GM08714 (cell line): ENCODE results near the gene MATK.
A peak's percentile ranks its signal among the peaks of the same experiment; 100 is the strongest.

Experiments
- H3K4me3 ChIP-seq: fragments of 200-500 bp; sonication (Bioruptor generic); 2 replicates; pipeline ENCODE4 v1.5.1; 2014; ENCODE audit warnings: mild to moderate bottlenecking, low read length, inconsistent platforms
- ZNF274 ChIP-seq: IDR thresholded peaks from 2 replicates; pipeline ENCODE4 v1.6.1; 2012; ENCODE audit warnings: mild to moderate bottlenecking, low read depth, low read length

The MATK gene

DNA sequence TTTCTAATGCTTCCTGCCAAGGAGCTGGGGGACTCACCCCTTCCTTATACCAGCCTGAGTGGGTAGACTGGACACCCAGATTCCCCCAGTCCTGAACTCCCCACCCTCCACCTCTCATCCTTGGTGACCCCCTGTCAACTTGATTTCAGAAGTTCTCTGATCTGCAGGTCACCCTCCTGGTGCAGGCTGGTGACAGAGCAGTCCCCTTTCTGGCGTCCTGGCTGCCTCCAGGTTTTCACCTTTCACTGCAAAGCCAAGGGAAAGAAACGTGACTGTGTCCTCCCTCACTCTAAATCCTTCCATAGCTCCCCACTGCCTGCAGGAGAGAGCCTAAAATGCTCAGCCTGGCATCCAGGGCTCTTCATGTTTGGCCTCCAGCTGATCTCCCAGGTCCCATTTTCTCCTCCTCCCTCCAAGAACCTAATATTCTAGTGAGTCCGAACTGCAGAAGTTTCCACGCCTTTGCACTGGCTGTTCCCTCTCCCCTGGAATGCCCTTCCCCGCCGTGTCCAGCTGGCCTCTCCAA is 4.1 kb upstream of the MATK start:
- H3K4me3 ChIP-seq: no peak overlapping the region
- TF ChIP-seq ZNF274: no peak

DNA sequence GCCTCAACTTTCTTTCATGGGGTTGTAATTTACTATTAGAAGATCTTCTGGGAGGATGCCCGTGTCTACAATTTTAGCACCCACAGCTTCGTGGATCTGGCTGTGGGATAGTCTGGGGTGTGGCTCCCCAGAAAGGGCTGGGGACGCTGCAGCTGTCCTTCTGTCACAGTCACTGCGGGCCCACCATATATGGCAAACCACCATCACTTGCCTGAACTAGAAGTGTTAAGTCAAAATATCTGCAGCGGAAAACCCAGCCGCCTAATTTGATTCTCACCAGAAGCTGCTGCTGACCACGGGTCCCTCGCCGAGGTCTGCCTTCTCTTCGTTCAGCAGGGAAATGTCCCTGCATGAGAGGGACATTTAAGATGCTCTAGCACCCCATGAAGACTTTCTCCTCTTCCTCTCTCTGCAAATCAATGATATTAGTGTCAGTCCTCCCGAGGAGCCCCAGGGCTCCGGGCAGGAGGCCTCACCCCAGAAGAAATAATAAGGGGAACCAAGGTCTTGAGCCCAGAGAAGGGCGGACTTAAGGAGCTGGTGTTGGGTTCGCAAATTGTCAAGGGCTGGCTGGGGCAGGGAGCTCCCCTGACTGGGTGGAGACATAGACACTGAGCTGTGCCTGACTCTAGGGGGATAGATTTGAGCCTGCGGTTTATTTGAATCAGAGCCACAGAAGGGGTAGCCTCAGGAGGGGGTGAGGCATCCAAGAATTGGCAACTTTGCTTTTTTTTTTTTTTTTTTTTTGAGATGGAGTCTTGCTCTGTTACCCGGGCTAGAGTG is 3.0 kb upstream of the MATK start:
- no peak for TF ChIP-seq ZNF274
- no peak overlapping the region for H3K4me3 ChIP-seq

DNA sequence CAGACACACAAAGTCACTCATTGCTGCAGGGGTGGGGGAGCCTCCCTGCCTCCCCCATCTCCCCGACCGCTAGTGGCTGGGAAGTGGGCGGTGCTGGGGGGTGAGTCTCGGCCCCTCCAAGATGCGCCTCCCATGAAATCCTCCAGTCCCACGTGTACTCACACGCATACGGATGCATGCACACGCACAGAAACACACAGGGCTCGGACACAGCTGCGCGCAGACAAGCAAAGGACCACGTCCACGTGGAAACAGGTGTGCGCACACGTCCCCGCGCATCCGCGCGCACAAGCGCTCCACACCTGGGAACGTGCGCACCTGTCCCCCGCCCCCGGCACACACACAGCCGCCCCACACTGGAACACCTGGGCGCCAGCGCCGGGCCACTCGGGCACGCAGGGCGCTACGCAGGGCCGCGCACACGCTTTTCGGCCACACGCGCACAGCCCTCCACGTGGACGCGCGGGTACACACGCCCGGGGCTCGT is 687 bp downstream of the MATK start:
- TF ChIP-seq ZNF274: no peak
- H3K4me3 ChIP-seq: peak overlapping the region; percentile 25; the same call in 1 of the 2 replicates

DNA sequence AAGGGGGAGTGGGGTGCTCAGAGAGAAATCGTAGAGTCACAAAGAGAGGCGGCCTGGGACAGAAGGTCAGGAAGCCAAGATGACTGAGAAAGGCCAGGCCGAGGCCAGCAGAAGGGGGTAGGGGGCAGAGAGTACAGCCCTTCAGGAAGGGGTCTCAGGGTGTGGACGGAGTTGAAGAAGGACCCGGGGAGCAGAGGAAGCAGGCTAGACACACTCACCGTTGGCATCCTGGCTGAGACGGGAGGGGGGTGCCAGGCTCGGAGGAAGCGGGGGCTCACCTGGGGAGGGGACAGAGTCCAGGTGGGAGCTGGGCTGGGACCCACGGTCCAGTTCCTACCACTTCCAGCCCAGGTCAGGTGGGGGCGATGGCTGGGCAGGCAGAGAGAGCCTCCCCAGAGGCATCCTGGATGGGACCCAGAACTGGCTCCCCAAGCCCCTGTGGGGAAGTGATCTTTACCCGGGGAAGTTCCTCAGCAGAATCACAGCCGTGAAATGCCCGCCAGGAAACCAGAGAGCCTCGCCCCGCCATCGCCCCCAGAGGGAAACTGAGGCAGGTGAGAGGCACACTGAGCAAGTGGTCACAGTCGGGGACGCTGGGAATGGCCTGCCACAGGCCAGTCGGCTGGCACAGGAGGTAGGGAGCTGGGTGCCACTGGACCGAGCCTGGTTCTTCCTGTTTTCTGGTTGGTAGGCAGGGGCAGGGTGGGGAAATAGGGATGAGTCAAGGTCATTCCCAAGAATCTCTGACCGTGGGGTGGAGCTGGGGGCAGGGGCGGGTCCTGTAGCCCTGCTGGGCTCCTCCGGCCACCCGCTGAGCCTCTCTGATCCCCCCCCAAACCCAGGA is 1.4 kb downstream of the MATK start:
- TF ChIP-seq ZNF274: no peak
- no peak overlapping the region for H3K4me3 ChIP-seq

DNA sequence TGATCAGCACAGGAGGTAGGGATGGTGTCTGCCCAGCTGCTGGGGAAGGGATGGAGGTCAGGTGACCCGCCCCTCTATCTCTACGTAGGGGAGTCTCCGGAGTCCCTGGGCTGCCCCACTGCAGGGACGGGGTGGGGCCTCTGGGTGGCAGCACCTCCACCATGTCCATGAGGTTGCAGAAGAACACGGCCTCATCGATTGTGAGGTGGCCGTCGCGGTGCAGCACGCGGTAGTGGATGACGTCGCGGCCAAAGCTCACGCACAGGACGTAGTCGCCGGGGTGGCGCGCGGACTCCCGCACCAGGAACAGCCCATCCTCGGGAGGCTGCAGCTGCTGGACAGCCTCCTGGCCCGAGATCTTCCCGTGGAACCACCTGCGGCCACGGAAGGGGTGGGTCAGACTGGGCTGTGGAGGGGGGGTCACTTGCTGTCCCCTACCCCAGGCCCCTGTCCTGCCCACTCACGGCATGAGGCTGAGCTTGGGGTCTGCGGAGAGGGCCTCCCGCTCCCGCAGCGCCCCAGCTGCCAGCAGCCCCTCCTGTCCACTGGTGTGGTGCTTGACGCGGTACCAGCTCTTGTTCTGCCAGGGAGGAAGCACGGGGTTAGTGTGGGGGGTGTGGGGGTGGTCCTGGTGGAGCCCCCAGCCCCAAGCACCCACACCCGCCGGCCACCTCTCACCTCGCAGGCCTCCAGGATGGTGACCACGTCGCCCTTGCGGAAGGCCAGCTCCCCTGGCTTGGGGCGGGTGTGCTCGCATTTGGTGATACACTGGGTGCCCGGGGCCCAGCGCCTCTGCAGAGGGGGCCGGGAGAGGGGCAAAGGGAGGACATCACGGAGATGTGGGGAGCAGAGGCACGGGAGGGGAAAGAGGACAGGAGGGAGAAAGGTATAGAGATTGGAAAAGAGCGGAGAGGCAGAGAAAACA is 2.3 kb downstream of the MATK start:
- H3K4me3 ChIP-seq: no peak overlapping the region
- no peak for TF ChIP-seq ZNF274

DNA sequence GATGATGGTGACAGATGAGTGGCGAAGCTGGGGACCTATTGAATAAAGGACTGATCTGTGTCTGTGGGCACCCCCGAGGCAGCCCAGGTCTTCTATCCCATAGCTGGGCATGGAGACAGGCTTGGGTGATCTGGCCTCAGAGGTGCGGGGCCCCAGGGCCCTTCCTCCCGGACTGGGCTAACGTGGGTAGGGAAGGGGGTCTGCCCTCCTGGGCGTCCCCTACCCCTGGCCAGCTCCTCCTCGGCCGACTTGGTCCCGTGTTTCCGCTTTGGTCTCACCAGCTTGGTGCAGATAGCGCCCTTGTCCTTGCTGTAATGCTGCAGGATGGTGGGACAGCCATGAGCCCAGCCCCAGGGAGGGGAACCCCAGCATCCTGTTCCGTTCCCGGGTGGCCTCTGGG is 3.3 kb downstream of the MATK start:
- no peak overlapping the region for H3K4me3 ChIP-seq

DNA sequence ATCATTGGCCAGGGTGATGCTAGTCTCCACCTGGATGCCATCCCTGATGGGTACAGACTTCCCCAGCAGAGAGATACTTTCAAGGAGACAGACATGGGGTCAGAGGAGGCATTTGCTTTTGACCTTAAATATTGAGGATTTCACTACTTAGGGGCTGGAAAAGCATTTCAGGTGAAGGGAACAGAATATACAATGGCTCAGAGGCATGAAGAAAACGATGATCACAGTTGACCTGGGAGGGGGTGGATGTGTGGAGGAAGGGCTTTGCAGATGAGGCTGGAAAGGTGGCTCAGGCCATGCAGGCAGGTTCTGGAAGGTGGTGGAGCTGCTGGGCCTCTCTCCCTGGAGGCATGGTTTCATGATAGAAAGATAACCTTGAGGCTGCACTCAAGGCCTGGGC is 3.9 kb downstream of the MATK start:
- no peak for TF ChIP-seq ZNF274
- no peak overlapping the region for H3K4me3 ChIP-seq

More for the DNA sequence above, 3.3 kb downstream of the MATK start:
- TF ChIP-seq ZNF274: no peak

DNA sequence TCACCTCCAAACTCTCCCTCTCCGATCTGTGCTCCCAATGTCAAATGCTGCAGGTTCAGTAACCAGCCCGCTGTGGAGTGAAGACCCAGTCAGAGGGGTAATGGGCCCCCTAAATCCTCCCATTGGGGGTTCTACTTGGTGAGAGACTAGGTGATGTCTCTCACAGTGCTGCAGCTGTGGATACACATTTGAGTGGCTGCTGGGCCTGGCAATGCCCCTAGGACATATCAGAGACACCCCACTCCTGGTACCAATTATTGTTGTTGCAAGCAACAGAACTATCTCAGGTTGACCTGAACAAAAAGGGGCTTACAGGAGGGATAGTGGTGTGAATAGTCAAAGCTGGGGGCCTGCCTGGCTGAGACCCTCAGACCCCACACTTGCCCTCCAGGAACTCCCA is 4.6 kb downstream of the MATK start:
- no peak overlapping the region for H3K4me3 ChIP-seq
- no peak for TF ChIP-seq ZNF274

DNA sequence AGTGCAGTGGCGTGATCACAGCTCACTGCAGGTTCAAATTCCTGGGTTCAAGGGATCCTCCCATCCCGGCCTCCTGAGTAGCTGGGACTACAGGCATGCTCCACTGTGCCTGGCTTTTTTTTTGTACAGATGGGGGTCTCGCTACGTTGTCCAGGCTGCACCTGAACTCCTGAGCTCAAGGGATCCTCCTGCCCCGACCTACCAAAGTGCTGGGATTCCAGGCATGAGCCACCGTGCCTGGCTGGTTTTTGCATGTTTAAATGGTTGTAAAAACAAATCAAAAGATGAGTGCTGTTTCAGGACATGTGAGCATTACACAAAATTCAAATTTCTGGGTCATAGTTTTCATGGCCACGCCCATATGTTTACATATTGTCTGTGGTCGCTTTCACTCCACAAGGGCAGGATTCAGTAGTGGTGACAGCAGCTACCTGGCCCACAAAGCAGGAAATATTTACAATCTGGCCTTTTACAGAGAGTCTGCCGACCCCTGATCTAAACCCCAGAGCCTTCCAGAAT is 5.3 kb downstream of the MATK start:
- H3K4me3 ChIP-seq: no peak overlapping the region
- TF ChIP-seq ZNF274: no peak

DNA sequence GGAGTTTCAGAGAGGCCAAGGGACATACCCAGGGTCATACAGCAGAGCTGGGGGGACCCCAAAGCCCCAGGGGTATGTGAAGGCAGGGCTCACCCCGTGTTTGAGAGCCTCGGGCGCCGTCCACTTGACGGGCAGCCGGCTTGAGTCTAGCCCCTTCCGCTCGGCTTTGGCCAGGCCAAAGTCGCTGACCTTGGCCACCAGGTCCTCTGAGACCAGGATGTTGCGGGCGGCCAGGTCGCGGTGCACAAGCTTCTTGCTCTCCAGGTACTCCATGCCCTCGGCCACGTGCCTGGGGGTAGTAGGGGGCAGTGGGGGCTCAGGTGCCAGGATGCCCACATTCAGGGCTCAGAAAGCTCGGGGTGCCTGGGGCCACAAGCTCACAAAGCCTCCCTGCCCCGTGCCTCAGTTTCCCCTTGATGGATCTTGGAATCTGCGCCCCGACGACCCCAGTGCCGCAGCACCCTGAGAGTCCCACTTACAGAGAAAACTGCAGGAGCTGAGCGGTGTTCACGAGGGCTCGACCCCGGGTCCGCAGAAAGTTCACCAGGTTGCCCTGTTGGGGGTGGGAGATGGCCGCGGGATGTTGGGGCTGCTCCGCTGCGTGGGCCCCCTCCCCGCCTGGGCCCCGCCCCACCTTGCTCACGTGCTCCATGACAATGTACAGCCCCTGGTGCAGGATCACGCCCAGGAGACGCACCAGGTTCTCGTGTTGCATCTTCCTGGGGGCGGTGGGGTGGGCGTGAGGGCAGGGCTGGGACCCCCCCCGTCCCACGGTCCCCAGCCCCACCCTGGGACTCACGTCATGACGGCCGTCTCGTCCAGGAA is 7.1 kb downstream of the MATK start:
- TF ChIP-seq ZNF274: no peak
- no peak overlapping the region for H3K4me3 ChIP-seq

DNA sequence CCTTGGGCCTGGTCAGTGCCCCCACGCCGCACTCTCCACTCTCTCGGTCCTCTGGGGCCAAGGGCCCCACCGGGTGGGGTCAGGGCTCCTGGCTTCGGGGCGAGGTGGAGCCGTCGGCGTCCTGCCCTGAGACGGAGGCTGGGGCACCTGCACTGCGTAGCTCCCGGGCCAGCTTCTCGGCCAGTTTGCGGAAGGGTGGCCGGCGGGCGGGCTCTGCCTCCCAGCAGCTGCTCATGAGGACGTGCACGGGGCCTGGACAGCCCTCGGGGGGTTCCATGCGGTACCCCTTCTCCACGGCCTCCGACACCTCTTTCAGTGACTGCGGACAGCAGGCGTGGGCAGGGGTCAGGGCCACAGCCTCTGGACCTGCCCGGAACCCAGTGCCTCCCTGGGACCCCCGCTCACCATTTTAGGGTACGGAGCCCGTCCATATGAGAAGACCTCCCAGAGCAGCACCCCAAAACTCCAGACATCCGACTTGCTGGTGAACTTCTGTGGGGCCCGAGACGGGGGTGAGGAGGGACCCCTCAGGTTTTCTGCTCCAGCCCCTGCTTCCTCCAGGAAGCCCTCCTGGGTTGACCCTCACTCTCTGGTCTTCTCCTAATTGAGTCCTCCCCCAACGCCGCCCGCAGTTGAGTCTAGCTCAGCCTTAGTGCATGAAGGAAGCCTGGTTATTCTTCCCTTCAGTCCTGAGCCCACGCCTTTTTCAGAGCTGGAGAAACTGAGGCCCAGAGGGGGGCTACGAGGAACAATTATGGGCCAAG is 7.9 kb downstream of the MATK start:
- TF ChIP-seq ZNF274: no peak
- no peak overlapping the region for H3K4me3 ChIP-seq

DNA sequence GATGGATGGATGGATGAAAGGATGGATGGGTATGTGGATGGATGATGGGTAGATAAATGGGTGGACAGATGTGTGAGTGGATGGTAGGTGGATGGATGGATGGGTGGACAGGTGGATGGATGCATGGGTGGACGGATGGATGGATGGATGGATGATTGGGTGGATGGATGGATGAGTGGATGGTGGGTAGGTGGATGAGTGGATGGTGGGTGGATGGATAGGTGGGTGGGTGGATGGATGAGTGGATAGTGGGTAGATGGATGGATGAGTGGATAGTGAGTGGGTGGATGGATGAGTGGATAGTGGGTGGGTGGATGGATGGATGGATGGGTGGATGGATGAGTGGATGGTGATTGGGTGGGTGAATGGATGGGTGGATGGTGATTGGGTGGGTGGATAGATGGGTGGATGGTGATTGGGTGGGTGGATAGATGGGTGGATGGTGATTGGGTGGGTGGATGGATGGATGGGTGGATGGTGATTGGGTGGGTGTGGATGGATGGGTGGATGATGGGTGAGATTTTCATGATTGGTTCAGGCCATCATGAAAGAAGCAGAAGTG is 9.6 kb downstream of the MATK start:
- H3K4me3 ChIP-seq: no peak overlapping the region
- no peak for TF ChIP-seq ZNF274
